Neural progenitor cell (in vitro differentiated cells): Measurements from ENCODE around the gene BCOR. TPM values are rescaled to one million over a fixed set of nuclear protein-coding genes. Genes with fewer than 3 reads are reported as not detected.

ENCODE experiments used
- DNase-seq: peaks from one replicate; pipeline ENCODE4 v3.0.0-alpha.2; 2016; ENCODE audit warnings: low spot score
- H2AFZ ChIP-seq: fragments of 200-600 bp; sonication (generic); replicated peaks from 2 replicates; pipeline ENCODE4 v1.6.1; 2016; ENCODE audit warnings: antibody characterized with exemption
- H3F3A ChIP-seq: fragments of 200-600 bp; sonication (generic); 2 replicates; pipeline ENCODE4 v1.6.1; 2016; ENCODE audit warnings: antibody characterized with exemption, low read depth
- H3K27ac ChIP-seq: fragments of 200-600 bp; sonication (generic); 2 replicates; pipeline ENCODE4 v1.5.1; 2016; ENCODE audit warnings: mild to moderate bottlenecking
- H3K27me3 ChIP-seq: fragments of 200-600 bp; sonication (generic); 2 replicates; pipeline ENCODE4 v1.6.1; 2016; ENCODE audit warnings: mild to moderate bottlenecking, moderate library complexity
- H3K36me3 ChIP-seq: fragments of 200-600 bp; sonication (generic); 2 replicates; pipeline ENCODE4 v1.5.1; 2016
- H3K4me1 ChIP-seq: fragments of 200-600 bp; sonication (generic); 2 replicates; pipeline ENCODE4 v1.6.1; 2016; ENCODE audit warnings: mixed run types
- H3K4me2 ChIP-seq: fragments of 200-600 bp; sonication (generic); 2 replicates; pipeline ENCODE4 v1.6.1; 2016
- H3K4me3 ChIP-seq: fragments of 200-600 bp; sonication (generic); 2 replicates; pipeline ENCODE4 v1.5.1; 2016
- H3K79me2 ChIP-seq: fragments of 200-600 bp; sonication (generic); 2 replicates; pipeline ENCODE4 v1.6.1; 2016; ENCODE audit warnings: low read depth
- H3K9ac ChIP-seq: fragments of 200-600 bp; sonication (generic); 2 replicates; pipeline ENCODE4 v1.6.1; 2016
- H3K9me3 ChIP-seq: fragments of 200-600 bp; sonication (generic); 2 replicates; pipeline ENCODE4 v1.5.1; 2016; ENCODE audit warnings: low read depth
- H4K20me1 ChIP-seq: fragments of 200-600 bp; sonication (generic); 2 replicates; pipeline ENCODE4 v1.6.1; 2016; ENCODE audit warnings: low read depth
- H3K27ac Mint-ChIP-seq: 3 replicates; pipeline ENCODE4 v1.8.0; 2021; ENCODE audit warnings: mixed read lengths
- H3K27me3 Mint-ChIP-seq: 2 replicates; pipeline ENCODE4 v1.8.0; 2022; ENCODE audit warnings: low read depth, mild to moderate bottlenecking, inconsistent platforms, moderate library complexity, mixed read lengths; ENCODE audit not compliant: insufficient read depth
- H3K36me3 Mint-ChIP-seq: 3 replicates; pipeline ENCODE4 v1.8.0; 2021; ENCODE audit warnings: mixed read lengths
- H3K4me1 Mint-ChIP-seq: 3 replicates; pipeline ENCODE4 v1.8.0; 2021; ENCODE audit warnings: mixed read lengths
- H3K4me3 Mint-ChIP-seq: 3 replicates; pipeline ENCODE4 v1.8.0; 2021; ENCODE audit warnings: mild to moderate bottlenecking, moderate library complexity, mixed read lengths
- H3K9me3 Mint-ChIP-seq: 3 replicates; pipeline ENCODE4 v1.8.0; 2020; ENCODE audit warnings: mixed read lengths
- CTCF ChIP-seq: fragments of 200-600 bp; sonication (generic); IDR thresholded peaks from 2 replicates; pipeline ENCODE4 v1.5.1; 2017; ENCODE audit warnings: antibody characterized with exemption, mild to moderate bottlenecking
- EZH2 ChIP-seq: fragments of 200-600 bp; sonication (generic); IDR thresholded peaks from 2 replicates; pipeline ENCODE4 v1.6.1; 2017; ENCODE audit warnings: antibody characterized with exemption, mild to moderate bottlenecking, moderate library complexity
- EZH2phosphoT487 ChIP-seq: fragments of 200-600 bp; sonication (generic); IDR thresholded peaks from 2 replicates; pipeline ENCODE4 v1.6.1; 2017; ENCODE audit warnings: antibody characterized with exemption
- total RNA-seq: library from RNA; depleted of rRNA; stranded (reverse); fragments of >200 nt; gene quantifications from 2 replicates; pipeline ENCODE4 v1.2.3, GENCODE V29; 2015; ENCODE audit warnings: low replicate concordance

BCOR gene
- total RNA-seq, 1 donor from 2014 or later = 32.4 TPM

- DNase-seq = peak; percentile 81
- H3K27me3 ChIP-seq = peaks cover 72% of the 10 kb centered on the region
- peaks cover 12% of the 10 kb centered on the region for H3K9me3 Mint-ChIP-seq
- H3K4me3 Mint-ChIP-seq = peak overlapping the region; percentile 63
- peak overlapping the region; percentile 47 for H3K4me3 ChIP-seq
- peaks cover 35% of the 10 kb centered on the region for H3K27me3 Mint-ChIP-seq
- H3K4me1 Mint-ChIP-seq = peaks cover 47% of the 10 kb centered on the region
- H3F3A ChIP-seq = peaks cover 65% of the 10 kb centered on the region
- H3K36me3 ChIP-seq = no peaks in the 10 kb centered on the region
- H3K79me2 ChIP-seq = peaks cover 4% of the 10 kb centered on the region
- peak overlapping the region; percentile 10 for H2AFZ ChIP-seq
- no peaks in the 10 kb centered on the region for H4K20me1 ChIP-seq
- no peak overlapping the region for H3K9ac ChIP-seq
- no peak overlapping the region for H3K27ac Mint-ChIP-seq
- H3K27ac ChIP-seq = no peak overlapping the region
- TF ChIP-seq CTCF = peak; percentile 31
- TF ChIP-seq EZH2 = no peak
- peak; percentile 37 for TF ChIP-seq EZH2phosphoT487
- H3K36me3 Mint-ChIP-seq = no peaks in the 10 kb centered on the region
- H3K4me2 ChIP-seq = peak overlapping the region; percentile 74
- no peaks in the 10 kb centered on the region for H3K9me3 ChIP-seq
- H3K4me1 ChIP-seq = peaks cover 60% of the 10 kb centered on the region
Observed at GRCh38 chrX:40006106-40007017, 91.4 kb downstream of the BCOR start.

- no peak for TF ChIP-seq CTCF
- TF ChIP-seq EZH2phosphoT487 = peak; percentile 22
- TF ChIP-seq EZH2 = peak; percentile 71
- H3K9me3 ChIP-seq = no peaks in the 10 kb centered on the region
- H3K4me2 ChIP-seq = peak overlapping the region; percentile 74
- DNase-seq = peak; percentile 28
- H3K9ac ChIP-seq = no peak overlapping the region
- H3K27me3 ChIP-seq = peaks cover 63% of the 10 kb centered on the region
- Mint-ChIP-seq H3K27me3 (peaks cover 33% of the 10 kb centered on the region), H3K4me1 (peaks cover 39% of the 10 kb centered on the region), H3K4me3 (peak overlapping the region; percentile 76), H3K36me3 (no peaks in the 10 kb centered on the region), H3K9me3 (peaks cover 16% of the 10 kb centered on the region), H3K27ac (no peak overlapping the region)
- no peak overlapping the region for H3K27ac ChIP-seq
- peak overlapping the region; percentile 47 for H3K4me3 ChIP-seq
- H3F3A ChIP-seq = peaks cover 56% of the 10 kb centered on the region
- no peaks in the 10 kb centered on the region for H4K20me1 ChIP-seq
- H3K79me2 ChIP-seq = peaks cover 4% of the 10 kb centered on the region
- H2AFZ ChIP-seq = peak overlapping the region; percentile 10
- no peaks in the 10 kb centered on the region for H3K36me3 ChIP-seq
- H3K4me1 ChIP-seq = peaks cover 51% of the 10 kb centered on the region
Observed at GRCh38 chrX:40005292-40006011, 92.3 kb downstream of the BCOR start.

- Histone ChIP-seq H3K9ac (no peak overlapping the region), H3K9me3 (no peaks in the 10 kb centered on the region), H4K20me1 (no peaks in the 10 kb centered on the region), H3K4me1 (peaks cover 46% of the 10 kb centered on the region), H3K36me3 (no peaks in the 10 kb centered on the region), H3K79me2 (peaks cover 4% of the 10 kb centered on the region), H3K4me3 (peak overlapping the region; percentile 47), H2AFZ (no peak overlapping the region), H3K4me2 (peak overlapping the region; percentile 74), H3F3A (peaks cover 51% of the 10 kb centered on the region), H3K27ac (no peak overlapping the region), H3K27me3 (peaks cover 57% of the 10 kb centered on the region)
- Mint-ChIP-seq H3K36me3 (no peaks in the 10 kb centered on the region), H3K27ac (no peak overlapping the region), H3K9me3 (peaks cover 16% of the 10 kb centered on the region), H3K4me3 (no peak overlapping the region), H3K4me1 (peaks cover 34% of the 10 kb centered on the region), H3K27me3 (peaks cover 30% of the 10 kb centered on the region)
- peak; percentile 28 for DNase-seq
- no peak for TF ChIP-seq CTCF
- no peak for TF ChIP-seq EZH2
Observed at GRCh38 chrX:40004921-40005291, 92.9 kb downstream of the BCOR start.
